Lung (tissue), 12 donors: ENCODE measurements around the gene YWHAQ. TPM values are rescaled to one million over a fixed set of nuclear protein-coding genes. Genes with fewer than 3 reads are reported as not detected.
A peak's percentile ranks its signal among the peaks of the same experiment; 100 is the strongest.

ENCODE experiments used
- ATAC-seq: fragments of 200-7000 bp; cut with Tn5 transposase; one replicate; pipeline ENCODE4 v1.9.1; 2020; ENCODE audit warnings: moderate number of reproducible peaks; ENCODE audit not compliant: insufficient read depth, low FRiP score
- DNase-seq, 3 donors: peaks; one replicate each; pipeline ENCODE4 v3.0.0-alpha.2; 2013 to 2017
- H3K27ac ChIP-seq, 2 donors: one replicate each; pipeline ENCODE4 v1.5.1; 2013; ENCODE audit warnings: mild to moderate bottlenecking in 2 of 2, moderate library complexity in 2 of 2, control low read depth in 1 of 2, inconsistent platforms in 1 of 2, low read depth in 1 of 2, low read length in 1 of 2
- H3K27me3 ChIP-seq, 3 donors: one replicate each; pipeline ENCODE4 v1.5.1; 2013; ENCODE audit warnings: low read length in 2 of 3; ENCODE audit not compliant: control insufficient read depth in 3 of 3, insufficient read depth in 3 of 3
- H3K36me3 ChIP-seq, 4 donors: one replicate each; pipeline ENCODE4 v1.5.1; 2013; ENCODE audit warnings: low read length in 4 of 4, mild to moderate bottlenecking in 1 of 4, moderate library complexity in 1 of 4; ENCODE audit not compliant: control insufficient read depth in 4 of 4, insufficient read depth in 4 of 4
- H3K4me1 ChIP-seq, 5 donors: one replicate each; pipeline ENCODE4 v1.5.1; 2013; ENCODE audit warnings: low read length in 5 of 5, mild to moderate bottlenecking in 2 of 5, moderate library complexity in 1 of 5; ENCODE audit not compliant: control insufficient read depth in 5 of 5, insufficient read depth in 5 of 5
- H3K4me3 ChIP-seq: one replicate; pipeline ENCODE4 v1.5.1; 2013; ENCODE audit warnings: mild to moderate bottlenecking, control low read depth, moderate library complexity
- H3K9ac ChIP-seq, 2 donors: one replicate each; pipeline ENCODE4 v1.5.1; 2013; ENCODE audit warnings: low read length in 2 of 2, control low read depth in 1 of 2; ENCODE audit not compliant: insufficient read depth in 1 of 2
- H3K9me3 ChIP-seq, 4 donors: one replicate each; pipeline ENCODE4 v1.5.1; 2013; ENCODE audit warnings: low read length in 3 of 4, mild to moderate bottlenecking in 1 of 4, moderate library complexity in 1 of 4; ENCODE audit not compliant: control insufficient read depth in 4 of 4, insufficient read depth in 3 of 4
- WGBS, 2 donors: extraction: QIAGEN DNeasy Blood & Tissue Kit; methylation state at CpG; one replicate each; pipeline ENCODE4 v1.1.7; 2013; 5-methylcytosine and 5-hydroxymethylcytosine counted together
- polyA plus RNA-seq, 2 donors: library from polyadenylated mRNA; stranded (reverse); fragments of 200-250 nt; gene quantifications; one replicate each; pipeline ENCODE4 v1.2.1, GENCODE V29; 2013
- total RNA-seq, 2 donors: library from RNA; depleted of rRNA in 1 of 2; stranded (reverse); fragments of >200 nt in 1 of 2; gene quantifications; one replicate each; pipeline ENCODE4 v1.2.1, GENCODE V29; 2014 to 2021
- TF ChIP-seq, protein P1 (sequence below): IDR thresholded peaks from 2 replicates; pipeline ENCODE4 v1.5.1; 2012; ENCODE audit warnings: mild to moderate bottlenecking; ENCODE audit errors: control extremely low read depth, extremely low read depth
- donor health status: control.
- donor health status: control.
- donor health status: Bipolar disorder and iron deficiency.
- donor health status: healthy.
- donor health status: DM: yes; HTN: yes; CAD: no.

Gene YWHAQ
- total and polyA plus RNA-seq, 4 donors = 94.6 to 275 (median 222) TPM

DNA sequence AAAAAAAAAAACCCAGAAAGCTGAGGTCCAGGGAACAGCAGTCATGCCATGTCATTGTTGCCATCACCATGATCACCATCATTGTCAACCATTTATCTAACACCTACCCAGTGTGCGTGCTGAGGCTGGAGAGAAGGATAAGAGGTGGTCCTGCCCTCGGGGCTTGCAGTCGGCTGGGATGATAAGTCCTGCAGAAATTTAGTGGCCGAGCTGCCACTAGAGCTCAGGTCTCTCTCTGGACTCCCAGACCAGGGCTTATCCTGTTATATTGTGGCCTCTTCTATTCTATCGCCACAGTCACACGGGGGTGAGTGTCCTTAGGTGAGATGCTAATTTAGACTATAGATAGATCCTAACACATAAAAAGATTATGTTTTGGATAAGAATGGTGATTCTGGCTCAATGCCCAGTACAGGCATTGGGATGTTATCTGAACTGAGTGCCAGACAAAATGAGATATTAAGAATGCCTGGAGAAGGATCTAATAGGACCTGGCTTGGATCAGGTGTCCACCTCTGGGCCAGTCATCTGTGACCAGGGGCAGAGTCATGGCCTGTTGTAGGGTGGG, 43.2 kb upstream of the YWHAQ start:
- Histone ChIP-seq H3K4me1 (no peaks in the 10 kb centered on the region), H3K36me3 (no peaks in the 10 kb centered on the region), H3K27ac (no peak overlapping the region), H3K9me3 (no peaks in the 10 kb centered on the region), H3K27me3 (no peaks in the 10 kb centered on the region), H3K9ac (no peak overlapping the region), H3K4me3 (no peak overlapping the region)
- DNase-seq (no peak), ATAC-seq (no peak)
- WGBS, 2 donors = 84 to 96% methylated on average over 6 of the region's 6 CpGs
- TF ChIP-seq, protein P1, sequence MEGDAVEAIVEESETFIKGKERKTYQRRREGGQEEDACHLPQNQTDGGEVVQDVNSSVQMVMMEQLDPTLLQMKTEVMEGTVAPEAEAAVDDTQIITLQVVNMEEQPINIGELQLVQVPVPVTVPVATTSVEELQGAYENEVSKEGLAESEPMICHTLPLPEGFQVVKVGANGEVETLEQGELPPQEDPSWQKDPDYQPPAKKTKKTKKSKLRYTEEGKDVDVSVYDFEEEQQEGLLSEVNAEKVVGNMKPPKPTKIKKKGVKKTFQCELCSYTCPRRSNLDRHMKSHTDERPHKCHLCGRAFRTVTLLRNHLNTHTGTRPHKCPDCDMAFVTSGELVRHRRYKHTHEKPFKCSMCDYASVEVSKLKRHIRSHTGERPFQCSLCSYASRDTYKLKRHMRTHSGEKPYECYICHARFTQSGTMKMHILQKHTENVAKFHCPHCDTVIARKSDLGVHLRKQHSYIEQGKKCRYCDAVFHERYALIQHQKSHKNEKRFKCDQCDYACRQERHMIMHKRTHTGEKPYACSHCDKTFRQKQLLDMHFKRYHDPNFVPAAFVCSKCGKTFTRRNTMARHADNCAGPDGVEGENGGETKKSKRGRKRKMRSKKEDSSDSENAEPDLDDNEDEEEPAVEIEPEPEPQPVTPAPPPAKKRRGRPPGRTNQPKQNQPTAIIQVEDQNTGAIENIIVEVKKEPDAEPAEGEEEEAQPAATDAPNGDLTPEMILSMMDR = no peak

DNA sequence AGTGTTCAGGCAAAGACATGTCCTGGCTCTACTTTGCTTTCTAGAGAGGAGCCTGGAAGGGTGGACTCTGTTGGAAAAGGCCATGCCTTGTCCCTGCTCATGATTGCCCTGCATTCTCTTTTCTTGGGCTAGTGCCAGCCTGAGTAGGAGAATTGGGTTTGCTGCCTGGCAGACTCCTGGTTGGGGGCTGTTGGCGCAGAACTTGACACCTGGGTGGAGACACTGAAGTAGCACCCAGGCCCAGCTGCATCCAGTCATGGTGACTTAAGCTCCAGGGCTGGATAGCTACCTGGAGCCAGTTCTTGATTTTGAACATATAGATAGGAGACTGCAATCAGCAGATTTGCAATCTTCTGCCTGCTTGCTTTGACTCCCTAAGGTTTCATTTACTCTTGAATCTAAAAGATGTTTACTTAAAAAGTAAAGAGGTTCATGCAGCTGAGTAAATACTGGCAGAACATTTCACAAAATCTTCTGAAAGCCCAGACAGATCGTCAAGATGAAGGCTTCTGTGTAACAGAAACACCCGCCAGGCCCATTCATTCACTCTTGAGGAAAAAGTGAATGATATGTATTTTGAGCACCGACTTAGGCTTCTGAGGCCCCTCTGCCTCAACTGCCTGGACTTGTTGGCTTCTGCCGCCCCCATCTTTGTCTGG, 38.0 kb upstream of the YWHAQ start:
- TF ChIP-seq, protein P1 = no peak
- Histone ChIP-seq H3K9me3 (no peaks in the 10 kb centered on the region), H3K27me3 (no peaks in the 10 kb centered on the region), H3K9ac (no peak overlapping the region), H3K36me3 (no peaks in the 10 kb centered on the region), H3K4me3 (no peak overlapping the region), H3K27ac (no peak overlapping the region), H3K4me1 (no peaks in the 10 kb centered on the region)
- WGBS, 2 donors = 62 to 85% methylated on average over 5 of the region's 5 CpGs
- ATAC-seq = peak; percentile 34
- DNase-seq = peak; percentile 40 to 66 (median 47)

DNA sequence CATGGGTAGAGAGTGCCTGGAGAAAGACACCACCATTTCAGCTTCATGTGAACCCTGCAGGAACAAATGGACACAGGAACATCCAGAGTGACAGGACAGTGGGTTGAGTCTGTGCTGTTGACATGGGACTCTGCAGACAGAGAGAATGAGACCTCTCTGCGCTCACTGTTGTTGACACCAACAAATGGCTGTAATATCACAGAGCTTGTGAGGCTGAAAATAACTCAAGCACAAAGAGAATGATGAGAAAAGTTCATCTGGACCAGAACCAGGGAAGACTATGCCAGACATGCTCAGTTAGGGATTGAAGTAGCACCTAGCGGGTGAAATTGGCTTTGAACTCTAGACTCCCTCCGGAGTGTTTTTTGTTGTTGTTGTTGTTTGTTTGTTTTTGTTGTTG, 37.0 kb upstream of the YWHAQ start:
- Histone ChIP-seq H3K4me3 (no peak overlapping the region), H3K36me3 (no peaks in the 10 kb centered on the region), H3K27ac (no peak overlapping the region), H3K27me3 (no peaks in the 10 kb centered on the region), H3K9ac (no peak overlapping the region), H3K4me1 (no peaks in the 10 kb centered on the region), H3K9me3 (no peaks in the 10 kb centered on the region)
- ATAC-seq = no peak
- WGBS, 2 donors = 95 to 97% methylated on average over 3 of the region's 3 CpGs
- TF ChIP-seq, protein P1 = no peak
- no peak for DNase-seq
